Activated CD4-positive, alpha-beta T cell treated with anti-CD3 and anti-CD28 coated beads, Interleukin-2, amount 10 ng/mL, durations not matched to agents 24 days and 14 days (primary cell): Measurements from ENCODE around the gene TESPA1. TPM values are rescaled to one million over a fixed set of nuclear protein-coding genes. Genes with fewer than 3 reads are reported as not detected.
A peak's percentile ranks its signal among the peaks of the same experiment; 100 is the strongest.
"Not testable (repeated sequence)": the region's sequence is repeated elsewhere in the genome, so short reads cannot be mapped to it uniquely, and the experiment has no call there.

ENCODE experiments used
- DNase-seq: peaks from one replicate; pipeline ENCODE4 v3.0.0; 2022
- H3K27ac Mint-ChIP-seq: one replicate; pipeline ENCODE4 v1.8.0; 2022; ENCODE audit warnings: mild to moderate bottlenecking, mixed read lengths
- H3K27me3 Mint-ChIP-seq: one replicate; pipeline ENCODE4 v1.8.0; 2022; ENCODE audit warnings: mixed read lengths
- H3K36me3 Mint-ChIP-seq: one replicate; pipeline ENCODE4 v1.8.0; 2022; ENCODE audit warnings: low read depth, mild to moderate bottlenecking, mixed read lengths
- H3K4me1 Mint-ChIP-seq: one replicate; pipeline ENCODE4 v1.8.0; 2021; ENCODE audit warnings: mixed read lengths
- H3K4me3 Mint-ChIP-seq: one replicate; pipeline ENCODE4 v1.8.0; 2022; ENCODE audit warnings: mild to moderate bottlenecking, moderate library complexity, mixed read lengths
- H3K9me3 Mint-ChIP-seq: one replicate; pipeline ENCODE4 v1.8.0; 2021; ENCODE audit warnings: mixed read lengths
- intact Hi-C: fragments of 100-400 bp; cut with micrococcal nuclease; formaldehyde crosslinking; loops from one replicate; pipeline ENCODE4 v1.15.1; 2023
- total RNA-seq: library from RNA; stranded (reverse); gene quantifications from 2 replicates; pipeline ENCODE4 v1.2.3, GENCODE V29; 2022

Gene TESPA1
- total RNA-seq, 1 donor from 2014 or later: 168 TPM

DNA sequence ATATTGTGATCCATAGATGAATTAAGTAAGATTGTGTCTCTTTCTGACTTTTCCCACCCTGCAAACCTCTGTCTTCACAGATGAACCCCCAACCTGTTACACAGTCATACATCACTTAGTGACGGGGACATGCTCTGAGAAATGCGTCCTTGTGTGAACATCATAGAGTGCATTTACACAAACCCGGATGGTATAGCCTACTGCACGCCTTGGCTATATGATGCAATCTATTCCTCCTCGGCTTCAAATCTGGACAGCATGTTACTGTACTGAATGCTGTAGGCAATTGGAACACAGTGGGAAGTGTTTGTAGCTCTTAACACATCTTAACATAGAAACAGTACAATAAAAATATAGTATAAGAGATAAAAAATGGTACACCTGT lies 7.4 kb upstream of the TESPA1 start:
- peak; percentile 64 for DNase-seq
- H3K4me3 Mint-ChIP-seq: no peak overlapping the region
- intact Hi-C loops: loop anchor here (1.0 kb wide), 3 partner anchors 9 to 138 kb away; partner anchors contain the start of gene MUCL1
- peaks cover 40% of the 10 kb centered on the region for H3K4me1 Mint-ChIP-seq
- no peaks in the 10 kb centered on the region for H3K27me3 Mint-ChIP-seq
- H3K9me3 Mint-ChIP-seq: no peaks in the 10 kb centered on the region
- peaks cover 2% of the 10 kb centered on the region for H3K36me3 Mint-ChIP-seq
- H3K27ac Mint-ChIP-seq: peak overlapping the region; percentile 97

DNA sequence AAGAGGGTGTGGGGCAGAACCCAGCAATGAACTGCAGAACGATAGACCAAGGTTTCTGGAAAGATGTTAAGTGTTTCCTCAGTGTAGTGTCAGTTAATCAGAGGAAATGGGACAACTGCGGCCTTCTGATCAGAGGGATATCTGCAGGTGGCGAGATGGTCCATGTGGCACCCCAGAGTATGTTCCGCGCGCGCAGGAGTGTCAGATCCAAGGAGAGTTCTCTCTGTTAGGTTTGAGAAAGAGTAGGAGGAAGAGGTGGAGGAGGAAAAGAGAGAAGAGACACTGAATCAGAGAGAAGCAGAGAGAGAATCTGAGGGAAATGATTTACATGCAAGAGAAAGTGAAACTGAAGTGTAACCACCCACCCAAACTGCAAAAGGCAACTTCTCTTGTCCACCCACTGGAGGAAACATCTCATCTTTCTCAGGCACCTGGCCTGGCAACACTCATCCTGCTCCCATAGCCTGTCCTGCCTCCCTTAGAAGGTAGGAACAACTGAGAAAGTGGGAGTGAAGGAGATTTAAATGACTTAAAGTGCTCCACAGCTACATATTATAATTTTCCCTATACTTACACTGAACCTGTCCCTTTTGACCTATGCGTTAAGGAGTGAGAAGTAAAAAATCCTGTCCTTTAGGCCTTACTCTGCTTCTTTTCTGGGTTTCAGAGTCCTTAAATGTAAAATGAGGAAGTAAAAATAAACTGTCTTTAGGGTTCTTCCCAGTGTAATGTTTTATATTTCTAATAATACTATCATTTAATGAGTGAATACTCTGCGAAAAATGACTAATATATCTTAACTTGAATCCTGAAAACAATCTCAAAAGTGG lies 6.8 kb upstream of the TESPA1 start:
- Mint-ChIP-seq H3K9me3 (no peaks in the 10 kb centered on the region), H3K4me3 (peak overlapping the region; percentile 86), H3K27me3 (no peaks in the 10 kb centered on the region), H3K36me3 (peaks cover 2% of the 10 kb centered on the region), H3K4me1 (peaks cover 43% of the 10 kb centered on the region), H3K27ac (peak overlapping the region; percentile 97)
- peak; percentile 85 for DNase-seq
- intact Hi-C loops: loop anchor here (1.0 kb wide), 3 partner anchors 8 to 137 kb away; partner anchors contain the start of gene MUCL1

DNA sequence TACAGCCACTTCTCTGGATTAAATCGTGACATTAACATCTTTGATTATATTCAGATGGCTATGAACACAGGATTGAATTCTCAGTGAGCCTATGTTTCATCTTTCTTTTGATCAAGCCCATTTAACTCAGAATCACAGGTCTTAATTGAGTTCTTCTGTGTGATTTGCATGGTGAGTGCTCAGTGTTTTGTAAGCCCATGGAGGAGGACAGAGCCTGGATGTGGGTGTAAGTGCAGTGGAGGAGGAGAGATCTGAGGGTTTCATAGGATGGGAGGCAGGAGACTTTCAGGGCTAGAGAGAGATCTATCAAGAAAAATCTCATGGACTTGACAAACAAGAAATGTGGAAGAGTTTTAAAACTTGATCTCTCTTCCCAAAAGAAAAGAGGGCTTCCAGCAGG lies 5.3 kb upstream of the TESPA1 start:
- Mint-ChIP-seq H3K9me3 (no peaks in the 10 kb centered on the region), H3K27ac (peak overlapping the region; percentile 7), H3K4me1 (peaks cover 54% of the 10 kb centered on the region), H3K27me3 (no peaks in the 10 kb centered on the region), H3K4me3 (peak overlapping the region; percentile 86), H3K36me3 (peaks cover 2% of the 10 kb centered on the region)
- DNase-seq: no peak
- intact Hi-C loops: loop anchor here (10.0 kb wide), 4 partner anchors 575 to 935 kb away; partner anchors contain the start of genes CBX5, HNRNPA1, ITGA5 and PYM1

DNA sequence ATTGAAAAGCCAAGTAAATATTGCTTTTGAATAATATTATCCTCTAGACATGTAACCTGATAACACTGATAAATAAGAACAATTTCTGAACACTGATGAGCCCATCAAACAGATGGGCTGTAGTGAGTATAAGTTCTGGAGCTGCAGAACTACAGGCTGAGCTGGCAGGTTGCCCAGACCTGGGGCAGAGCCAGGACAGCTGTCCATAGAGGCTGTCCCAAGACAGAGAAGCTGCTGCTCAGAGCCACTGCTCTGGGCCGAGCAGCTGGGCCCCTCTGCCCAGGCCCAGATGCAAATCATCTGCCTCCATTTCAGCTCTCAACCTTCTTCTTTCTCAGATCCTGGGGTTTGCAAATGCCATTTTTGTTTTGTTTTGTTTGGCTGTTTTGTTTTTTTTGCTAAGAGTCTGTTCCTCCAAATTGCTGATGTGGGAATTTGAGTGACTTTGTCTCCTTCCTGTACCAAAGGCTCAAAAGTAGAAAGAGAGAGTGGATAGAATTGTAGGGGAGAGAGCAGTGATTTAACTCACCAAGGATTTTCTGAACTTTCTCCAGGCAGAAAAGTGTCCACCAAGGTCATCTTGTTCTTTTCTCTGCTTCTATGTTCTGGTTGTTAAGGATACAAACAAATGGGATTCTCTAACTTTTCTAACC lies 4.0 kb upstream of the TESPA1 start:
- Mint-ChIP-seq H3K27me3 (no peaks in the 10 kb centered on the region), H3K9me3 (no peaks in the 10 kb centered on the region), H3K36me3 (peaks cover 8% of the 10 kb centered on the region), H3K4me1 (peaks cover 62% of the 10 kb centered on the region), H3K27ac (no peak overlapping the region), H3K4me3 (peak overlapping the region; percentile 22)
- intact Hi-C loops: loop anchor here (10.0 kb wide), 4 partner anchors 574 to 936 kb away; partner anchors contain the start of genes CBX5, HNRNPA1, ITGA5 and PYM1
- DNase-seq: no peak

DNA sequence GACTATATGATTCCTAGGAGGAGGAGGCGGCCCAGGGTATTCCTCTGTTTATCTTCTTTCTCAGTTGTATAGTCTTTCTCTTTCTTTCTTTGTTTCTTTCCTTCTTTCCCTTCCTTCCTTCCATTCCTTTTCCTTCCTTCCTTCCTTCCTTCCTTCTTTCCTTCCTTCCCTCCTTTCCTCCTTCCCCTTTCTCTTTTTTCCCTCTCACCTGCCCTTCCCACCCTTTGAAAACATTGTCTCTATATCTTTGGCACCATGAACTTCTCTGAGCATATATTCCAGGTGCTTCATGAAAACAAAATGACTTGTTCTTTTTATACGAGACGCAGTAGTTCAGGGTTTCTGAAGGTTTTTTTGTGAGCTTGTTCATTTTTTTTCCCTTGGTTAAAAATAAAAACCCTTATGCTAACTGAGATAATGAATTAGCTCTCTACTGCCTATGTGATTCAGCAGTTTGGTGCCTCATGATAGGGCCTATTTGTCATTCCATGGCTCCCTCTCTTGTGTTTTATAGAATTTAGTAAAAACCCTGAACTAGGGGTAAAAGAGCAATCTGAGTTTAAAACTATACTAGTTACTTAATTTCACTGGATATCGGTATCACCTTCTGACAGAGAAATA lies 3.2 kb upstream of the TESPA1 start:
- H3K27me3 Mint-ChIP-seq: no peaks in the 10 kb centered on the region
- no peak for DNase-seq
- H3K4me1 Mint-ChIP-seq: peaks cover 63% of the 10 kb centered on the region
- H3K9me3 Mint-ChIP-seq: no peaks in the 10 kb centered on the region
- H3K27ac Mint-ChIP-seq: no peak overlapping the region
- peaks cover 16% of the 10 kb centered on the region for H3K36me3 Mint-ChIP-seq
- intact Hi-C loops: loop anchor here (10.0 kb wide), 4 partner anchors 573 to 937 kb away; partner anchors contain the start of genes CBX5, HNRNPA1, ITGA5 and PYM1
- no peak overlapping the region for H3K4me3 Mint-ChIP-seq

DNA sequence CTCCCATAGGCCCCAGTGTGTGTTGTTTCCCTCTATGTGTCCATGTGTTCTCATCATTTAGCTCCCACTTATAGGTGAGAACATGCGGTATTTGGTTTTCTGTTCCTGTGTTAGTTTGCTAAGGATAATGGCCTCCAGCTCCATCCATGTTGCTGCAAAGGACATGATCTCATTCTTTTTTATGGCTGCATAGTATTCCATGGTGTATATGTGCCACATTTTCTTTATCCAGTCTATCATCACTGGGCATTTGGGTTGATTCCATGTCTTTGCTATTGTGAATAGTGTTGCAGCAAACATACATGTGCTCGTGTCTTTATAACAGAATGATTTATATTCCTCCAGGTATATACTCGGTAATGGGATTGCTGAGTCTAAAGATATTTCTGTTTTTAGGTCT lies 2.2 kb upstream of the TESPA1 start:
- not testable (repeated sequence) for H3K4me3 Mint-ChIP-seq, H3K27me3 Mint-ChIP-seq, DNase-seq, H3K27ac Mint-ChIP-seq, H3K9me3 Mint-ChIP-seq
- intact Hi-C loops: loop anchor here (10.0 kb wide), 4 partner anchors 572 to 938 kb away; partner anchors contain the start of genes CBX5, HNRNPA1, ITGA5 and PYM1
- peaks cover 68% of the 10 kb centered on the region for H3K4me1 Mint-ChIP-seq
- peaks cover 26% of the 10 kb centered on the region for H3K36me3 Mint-ChIP-seq

DNA sequence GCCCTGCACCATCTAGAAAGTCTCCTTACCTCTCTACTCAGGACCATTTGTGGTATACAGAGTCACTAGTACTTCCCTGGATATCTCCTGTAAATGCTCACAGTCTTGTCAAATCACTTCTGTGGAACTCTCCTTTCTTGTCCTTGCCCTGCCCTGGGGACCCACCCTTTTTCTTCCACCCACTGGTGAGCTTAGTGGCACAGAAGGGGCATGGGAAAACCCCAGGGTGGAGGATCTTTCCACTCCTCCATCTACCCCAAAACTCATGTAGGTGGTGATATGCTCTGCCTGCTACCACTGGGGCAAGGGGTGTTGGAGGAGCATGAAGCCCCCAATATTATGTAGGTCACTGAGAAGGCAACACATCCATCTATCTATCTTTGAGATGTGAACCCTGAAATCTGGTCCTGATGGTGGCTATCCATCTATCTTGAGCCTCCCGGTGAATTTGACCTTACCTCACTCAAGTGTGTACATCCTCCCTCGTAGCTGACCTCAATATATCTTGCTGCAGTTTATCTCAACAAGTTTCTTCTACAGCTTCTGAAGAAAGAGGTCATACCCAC lies 943 bp downstream of the TESPA1 start:
- peak overlapping the region; percentile 86 for H3K4me3 Mint-ChIP-seq
- H3K27me3 Mint-ChIP-seq: no peaks in the 10 kb centered on the region
- H3K9me3 Mint-ChIP-seq: no peaks in the 10 kb centered on the region
- peaks cover 64% of the 10 kb centered on the region for H3K4me1 Mint-ChIP-seq
- peaks cover 55% of the 10 kb centered on the region for H3K36me3 Mint-ChIP-seq
- DNase-seq: peak; percentile 76
- intact Hi-C loops: loop anchor here (1.0 to 10.0 kb wide), 6 partner anchors 8 to 941 kb away; partner anchors contain the start of genes CBX5, HNRNPA1, ITGA5 and PYM1
- peak overlapping the region; percentile 97 for H3K27ac Mint-ChIP-seq

DNA sequence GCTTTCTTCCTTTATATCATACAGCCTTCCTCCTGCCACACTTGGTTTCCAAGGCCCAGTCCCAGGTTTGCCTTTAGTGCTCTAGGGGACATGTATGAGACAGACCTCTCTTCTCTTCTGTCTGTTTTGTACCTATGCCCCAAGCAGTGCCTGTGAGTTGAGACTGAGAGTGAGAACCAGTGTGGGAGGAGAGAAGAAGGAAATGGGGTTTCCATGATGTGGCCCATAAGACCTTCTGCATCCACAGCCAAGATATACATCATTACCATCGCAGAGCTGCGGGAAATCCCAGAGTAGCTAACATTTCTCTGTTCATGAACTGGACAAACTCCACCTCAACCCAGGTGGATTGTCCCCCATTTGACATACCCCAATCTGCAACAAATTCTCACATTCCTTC lies 2.8 kb downstream of the TESPA1 start:
- Mint-ChIP-seq H3K27ac (peak overlapping the region; percentile 97), H3K4me1 (peaks cover 74% of the 10 kb centered on the region)
- intact Hi-C loops: loop anchor here (10.0 kb wide), 4 partner anchors 567 to 943 kb away; partner anchors contain the start of genes CBX5, HNRNPA1, ITGA5 and PYM1

DNA sequence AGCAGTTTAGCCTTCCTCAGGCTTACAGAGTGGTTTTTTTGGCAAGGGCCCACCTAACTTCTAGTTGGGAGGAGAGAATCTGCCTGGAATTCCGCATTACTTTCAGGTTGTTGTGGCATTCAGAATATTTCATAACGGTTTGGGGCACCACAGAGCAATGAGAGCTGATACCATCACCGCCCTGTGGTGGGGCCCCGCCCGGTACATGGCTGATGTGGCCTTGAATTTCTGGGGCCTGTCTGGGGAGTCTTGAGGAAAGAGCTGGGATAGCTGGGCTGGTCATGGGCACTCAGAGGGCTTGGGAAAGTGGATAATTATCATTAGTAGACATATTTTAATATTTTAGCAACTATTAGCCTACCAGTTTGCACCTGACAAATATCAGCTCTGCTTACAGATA lies 4.2 kb downstream of the TESPA1 start:
- Mint-ChIP-seq H3K9me3 (no peaks in the 10 kb centered on the region), H3K27me3 (no peaks in the 10 kb centered on the region), H3K4me3 (peak overlapping the region; percentile 86), H3K36me3 (peaks cover 81% of the 10 kb centered on the region), H3K27ac (peak overlapping the region; percentile 90), H3K4me1 (peaks cover 75% of the 10 kb centered on the region)
- intact Hi-C loops: loop anchor here (10.0 kb wide), 4 partner anchors 566 to 944 kb away; partner anchors contain the start of genes CBX5, HNRNPA1, ITGA5 and PYM1
- peak; percentile 81 for DNase-seq

More for the DNA sequence above, 2.8 kb downstream of the TESPA1 start:
- no peaks in the 10 kb centered on the region for H3K9me3 Mint-ChIP-seq
- H3K4me3 Mint-ChIP-seq: peak overlapping the region; percentile 86
- no peaks in the 10 kb centered on the region for H3K27me3 Mint-ChIP-seq
- peaks cover 68% of the 10 kb centered on the region for H3K36me3 Mint-ChIP-seq
- peak; percentile 78 for DNase-seq

DNA sequence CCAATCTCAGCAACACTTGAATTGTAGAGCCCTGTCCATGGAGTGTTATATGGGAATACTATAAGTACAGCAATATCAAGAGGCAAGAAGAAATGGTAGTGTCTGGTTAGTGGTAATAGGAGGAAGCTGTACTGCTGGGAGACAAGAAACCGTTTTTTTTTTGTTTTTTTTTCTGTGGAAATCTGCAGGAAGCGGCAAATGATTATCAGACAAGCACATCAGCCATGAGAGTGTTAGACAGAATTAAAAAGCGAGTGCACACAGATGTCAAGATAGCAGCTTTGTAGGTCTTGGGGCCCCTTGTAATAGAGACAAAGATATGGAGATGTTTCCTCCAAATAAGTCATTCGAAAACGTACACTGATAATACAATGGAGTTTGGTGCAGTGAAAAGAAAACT lies 6.7 kb downstream of the TESPA1 start:
- no peaks in the 10 kb centered on the region for H3K9me3 Mint-ChIP-seq
- no peaks in the 10 kb centered on the region for H3K27me3 Mint-ChIP-seq
- DNase-seq: peak; percentile 65
- peak overlapping the region; percentile 58 for H3K27ac Mint-ChIP-seq
- H3K4me3 Mint-ChIP-seq: peak overlapping the region; percentile 86
- peaks cover 93% of the 10 kb centered on the region for H3K36me3 Mint-ChIP-seq
- intact Hi-C loops: no loop called here
- peaks cover 83% of the 10 kb centered on the region for H3K4me1 Mint-ChIP-seq

DNA sequence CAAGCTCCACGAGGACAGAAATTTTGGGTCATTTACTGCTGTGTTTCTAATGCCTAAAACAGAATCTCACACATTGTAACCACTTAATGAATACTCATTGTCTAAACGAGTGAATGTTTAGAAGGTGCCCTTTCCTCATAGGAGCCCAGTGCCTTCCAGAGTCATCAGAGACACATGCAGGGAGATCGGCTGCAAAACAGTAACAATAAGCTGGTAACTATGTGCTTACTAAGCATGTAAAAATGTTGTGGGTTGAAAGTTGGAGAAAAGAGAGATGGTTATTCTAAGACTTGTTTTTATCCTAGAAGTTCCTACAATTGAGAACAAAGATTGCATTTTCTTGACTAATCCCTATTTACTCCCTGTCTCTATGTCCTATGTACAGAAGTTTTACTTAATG lies 7.4 kb downstream of the TESPA1 start:
- peaks cover 92% of the 10 kb centered on the region for H3K36me3 Mint-ChIP-seq
- intact Hi-C loops: no loop called here
- no peak for DNase-seq
- peak overlapping the region; percentile 81 for H3K27ac Mint-ChIP-seq
- no peaks in the 10 kb centered on the region for H3K9me3 Mint-ChIP-seq
- no peaks in the 10 kb centered on the region for H3K27me3 Mint-ChIP-seq
- peaks cover 82% of the 10 kb centered on the region for H3K4me1 Mint-ChIP-seq
- H3K4me3 Mint-ChIP-seq: peak overlapping the region; percentile 86

DNA sequence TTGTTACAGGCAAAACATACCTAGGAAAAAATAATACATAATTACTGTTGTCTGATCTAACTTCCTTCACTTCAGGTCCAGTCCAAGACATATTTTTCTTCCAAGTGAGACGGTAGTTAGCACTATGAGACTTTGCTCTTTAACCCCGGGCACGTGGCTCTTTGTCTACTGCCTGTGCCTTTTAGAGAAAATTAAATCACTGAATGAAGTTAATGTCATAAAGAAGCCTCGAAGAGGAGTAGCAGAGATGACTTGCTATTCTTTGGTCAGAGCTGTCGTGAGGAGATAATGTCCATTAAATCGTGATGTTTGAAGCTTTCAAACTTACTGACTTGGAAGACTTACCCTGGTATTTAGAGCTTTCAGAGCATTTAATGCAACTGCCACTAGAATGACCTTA lies 8.7 kb downstream of the TESPA1 start:
- Mint-ChIP-seq H3K27ac (peak overlapping the region; percentile 81), H3K36me3 (peaks cover 91% of the 10 kb centered on the region), H3K27me3 (no peaks in the 10 kb centered on the region), H3K4me3 (peak overlapping the region; percentile 77), H3K9me3 (no peaks in the 10 kb centered on the region), H3K4me1 (peaks cover 82% of the 10 kb centered on the region)
- no peak for DNase-seq
- intact Hi-C loops: no loop called here

DNA sequence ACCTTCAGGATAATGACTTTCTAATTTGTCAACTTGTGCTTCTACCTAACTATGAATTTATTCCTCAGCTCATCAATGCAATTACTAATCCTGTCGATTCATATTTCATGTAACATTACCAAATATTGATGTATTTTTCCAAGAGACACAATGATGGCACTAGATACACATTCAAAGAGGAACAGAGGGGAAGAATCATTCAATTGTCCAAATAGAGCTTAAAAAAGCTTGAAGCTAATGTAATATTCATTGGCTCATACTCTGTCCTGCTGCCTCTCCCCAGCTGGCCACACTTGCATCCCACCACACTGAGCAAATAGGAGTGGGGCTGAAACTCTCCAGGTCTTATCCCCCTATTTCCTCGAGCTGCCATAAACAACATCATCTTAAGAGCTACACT lies 9.3 kb downstream of the TESPA1 start:
- DNase-seq: no peak
- intact Hi-C loops: no loop called here
- Mint-ChIP-seq H3K4me3 (peak overlapping the region; percentile 53), H3K36me3 (peaks cover 91% of the 10 kb centered on the region), H3K27ac (peak overlapping the region; percentile 54), H3K9me3 (no peaks in the 10 kb centered on the region), H3K4me1 (peaks cover 85% of the 10 kb centered on the region), H3K27me3 (no peaks in the 10 kb centered on the region)
